HepG2 (cell line): ENCODE measurements around the gene CKLF. TPM values are rescaled to one million over a fixed set of nuclear protein-coding genes. Genes with fewer than 3 reads are reported as not detected.

ENCODE experiments used
- ATAC-seq: fragments of 200-7000 bp; cut with Tn5 transposase; 3 replicates; pipeline ENCODE4 v1.9.1; 2020; ENCODE audit warnings: mild to moderate bottlenecking, moderate library complexity
- BruUV-seq: library from RNA; stranded (reverse); fragments of 400-500 nt; replicated peaks from 2 replicates; lab custom pipeline; 2021; lab: Mats Ljungman, UMichigan
- CTCF ChIA-PET: fragments of 300-600 bp; formaldehyde crosslinking; extraction: SDS; loops from one replicate; lab custom pipeline; 2021; ENCODE audit warnings: low total read pairs, inconsistent platforms, low intra/inter-chr PET ratio; lab: Yijun Ruan, JAX
- POLR2A ChIA-PET: fragments of 350-600 bp; sonication (Branson Sonifier 250); formaldehyde crosslinking; loops from one replicate; lab custom pipeline; 2020; ENCODE audit warnings: antibody characterized with exemption, inconsistent platforms; lab: Yijun Ruan, JAX
- DNase-seq: peaks from one replicate; pipeline ENCODE4 v3.0.0-alpha.2; 2015; ENCODE audit warnings: low spot score
- FAIRE-seq: peaks from 3 replicates; lab custom pipeline; 2011; peaks lifted over from hg19 to GRCh38; lab: Jason Lieb, UNC
- H2AFZ ChIP-seq: one replicate; pipeline ENCODE4 v1.6.1; 2011; ENCODE audit warnings: low read length, inconsistent platforms
- H3K27ac ChIP-seq: fragments of 300-600 bp; 3 replicates; pipeline ENCODE4 v1.8.0; 2011; ENCODE audit warnings: mixed run types, mild to moderate bottlenecking, mixed read lengths, low read length, inconsistent platforms; ENCODE audit not compliant: insufficient read depth; ENCODE audit errors: extremely low read length
- H3K27me3 ChIP-seq, 2 experiments: fragments of 200-600 bp in 1 of 2; 2 replicates in 1 of 2; 3 replicates in 1 of 2; pipeline versions ENCODE4 v1.6.0 to v1.8.0; 2011; ENCODE audit warnings: low read length in 2 of 2, mild to moderate bottlenecking in 2 of 2, moderate library complexity in 2 of 2, inconsistent platforms in 1 of 2; ENCODE audit not compliant: insufficient read depth in 2 of 2, control insufficient read depth in 1 of 2
- H3K36me3 ChIP-seq, 2 experiments: fragments of 200-600 bp in 1 of 2; replicated peaks in 1 of 2; 2 replicates in 1 of 2; 3 replicates in 1 of 2; pipeline versions ENCODE4 v1.5.1 to v1.8.0; 2011; ENCODE audit warnings: low read length in 2 of 2, inconsistent platforms in 1 of 2; ENCODE audit not compliant: insufficient read depth in 2 of 2, control insufficient read depth in 1 of 2
- H3K4me1 ChIP-seq: 2 replicates; pipeline ENCODE4 v1.5.1; 2012; ENCODE audit warnings: low read length, inconsistent platforms; ENCODE audit not compliant: insufficient read depth
- H3K4me2 ChIP-seq: 2 replicates; pipeline ENCODE4 v1.6.0; 2011; ENCODE audit warnings: low read depth, low read length, inconsistent platforms
- H3K4me3 ChIP-seq, 3 experiments: fragments of 200-600 bp in 1 of 3; sonication (generic), shearing (Covaris generic) in 1 of 3; replicated peaks in 1 of 3; 2 replicates each; pipeline ENCODE4 v1.5.1; 2011 to 2016; ENCODE audit warnings: low read length in 3 of 3, inconsistent platforms in 2 of 3, low read depth in 2 of 3, mild to moderate bottlenecking in 2 of 3, control low read depth in 1 of 3, mixed read lengths in 1 of 3; ENCODE audit not compliant: insufficient read depth in 1 of 3
- H3K79me2 ChIP-seq: one replicate; pipeline ENCODE4 v1.6.1; 2011; ENCODE audit warnings: low read length, inconsistent platforms; ENCODE audit not compliant: insufficient read depth
- H3K9ac ChIP-seq: 2 replicates; pipeline ENCODE4 v1.6.0; 2011; ENCODE audit warnings: mild to moderate bottlenecking, low read depth, low read length, inconsistent platforms; ENCODE audit not compliant: insufficient read depth
- H3K9me3 ChIP-seq: 2 replicates; pipeline ENCODE4 v1.5.1; 2012; ENCODE audit warnings: mild to moderate bottlenecking, low read length
- H4K20me1 ChIP-seq: 2 replicates; pipeline ENCODE4 v1.6.0; 2011; ENCODE audit warnings: inconsistent platforms, mild to moderate bottlenecking, low read length, moderate library complexity; ENCODE audit not compliant: insufficient read depth
- CAMTA2 ChIP-seq: sonication (generic); formaldehyde crosslinking; IDR thresholded peaks from 2 replicates; pipeline ENCODE4 v1.4.0; 2020; ENCODE audit warnings: mild to moderate bottlenecking, missing genetic modification reagents, borderline replicate concordance
- CBFB ChIP-seq: sonication (generic); formaldehyde crosslinking; IDR thresholded peaks from 2 replicates; pipeline ENCODE4 v1.4.0; 2020; ENCODE audit warnings: missing genetic modification reagents
- KLF9 ChIP-seq: IDR thresholded peaks from 2 replicates; pipeline ENCODE4 v1.6.1; 2016; ENCODE audit warnings: low read depth
- MBD4 ChIP-seq: IDR thresholded peaks from 2 replicates; pipeline ENCODE4 v1.6.1; 2012; ENCODE audit warnings: low read length, inconsistent platforms, borderline replicate concordance
- MED13 ChIP-seq: sonication (generic); formaldehyde crosslinking; IDR thresholded peaks from 2 replicates; pipeline ENCODE4 v1.5.0; 2020; ENCODE audit warnings: missing genetic modification reagents
- PHF21A ChIP-seq: sonication (generic); formaldehyde crosslinking; IDR thresholded peaks from 2 replicates; pipeline ENCODE4 v1.5.0; 2020; ENCODE audit warnings: mild to moderate bottlenecking, missing genetic modification reagents
- PREB ChIP-seq: sonication (generic); formaldehyde crosslinking; IDR thresholded peaks from 2 replicates; pipeline ENCODE4 v1.4.0; 2020; ENCODE audit warnings: missing genetic modification reagents
- ZNF138 ChIP-seq: sonication (generic); formaldehyde crosslinking; IDR thresholded peaks from 2 replicates; pipeline ENCODE4 v1.5.0; 2020; ENCODE audit warnings: mild to moderate bottlenecking, low read depth, missing genetic modification reagents
- ZNF18 ChIP-seq: sonication (generic); formaldehyde crosslinking; IDR thresholded peaks from 2 replicates; pipeline ENCODE4 v1.8.0; 2022; ENCODE audit warnings: mild to moderate bottlenecking, missing genetic modification reagents; ENCODE audit not compliant: insufficient replicate concordance
- ZNF33A ChIP-seq: sonication (generic); formaldehyde crosslinking; IDR thresholded peaks from 2 replicates; pipeline ENCODE4 v1.5.1; 2020; ENCODE audit warnings: missing genetic modification reagents, mild to moderate bottlenecking, moderate library complexity, borderline replicate concordance
- ZNF580 ChIP-seq: IDR thresholded peaks from 2 replicates; pipeline ENCODE4 v1.6.1; 2016; ENCODE audit warnings: low read depth, borderline replicate concordance
- ZNF772 ChIP-seq: sonication (generic); formaldehyde crosslinking; IDR thresholded peaks from 2 replicates; pipeline ENCODE4 v1.5.0; 2020; ENCODE audit warnings: mild to moderate bottlenecking, missing genetic modification reagents
- ZNF782 ChIP-seq: sonication (generic); formaldehyde crosslinking; IDR thresholded peaks from 2 replicates; pipeline ENCODE4 v1.4.0; 2020; ENCODE audit warnings: missing genetic modification reagents, mild to moderate bottlenecking, borderline replicate concordance
- ZNF879 ChIP-seq: sonication (generic); formaldehyde crosslinking; IDR thresholded peaks from 2 replicates; pipeline ENCODE4 v1.8.1; 2023; ENCODE audit warnings: missing genetic modification reagents
- WGBS: methylation state at CpG from one replicate; pipeline ENCODE4 v1.1.6; 2017; ENCODE audit warnings: low lambda C conversion rate; 5-methylcytosine and 5-hydroxymethylcytosine counted together
- in situ Hi-C: cut with HindIII; loops from 2 replicates; pipeline ENCODE4 v1.10.0; 2017; ENCODE audit warnings: low pct_unique_long_range_greater_than_20kb; ENCODE audit not compliant: extremely low pct_ligation_motif_present
- intact Hi-C: fragments of 100-400 bp; cut with micrococcal nuclease; formaldehyde crosslinking; loops from one replicate; pipeline ENCODE4 v1.10.0; 2022; ENCODE audit not compliant: unreplicated experiment
- polyA plus RNA-seq, 8 experiments: library from polyadenylated mRNA; depleted of rRNA in 3 of 8; stranded (reverse) in 7 of 8; unstranded in 1 of 8; fragments of >200 nt; fragmentation: Illumina TruSeq in 4 of 8; extraction: Trizol in 4 of 8; gene quantifications; 2 replicates each; pipeline versions ENCODE4 v1.2.1 to v1.2.3, GENCODE V29; 2011 to 2016; ENCODE audit warnings: low read depth in 4 of 8, missing spikeins in 1 of 8, mixed read lengths in 1 of 8; ENCODE audit not compliant: insufficient read depth in 1 of 8
- total RNA-seq, 5 experiments: library from RNA; depleted of rRNA; stranded (reverse); fragments of >200 nt; fragmentation: Illumina TruSeq; extraction: Trizol; gene quantifications; 2 replicates each; pipeline ENCODE4 v1.2.3, GENCODE V29; 2016; ENCODE audit warnings: low read depth in 1 of 5

Gene CKLF
- total and polyA plus RNA-seq, 2 of the 13 experiments (the other 11 are each of a cell fraction or from before 2014, with no cell fraction given): 120 to 167 TPM

- H2AFZ ChIP-seq: no peak overlapping the region
- CTCF ChIA-PET: no interaction called here
Observed at GRCh38 chr16:66600477-66600876, 48.1 kb downstream of the CKLF start.

More at GRCh38 chr16:66600477-66600876, 48.1 kb downstream of the CKLF start:
- Histone ChIP-seq H4K20me1 (no peaks in the 10 kb centered on the region), H3K4me3 (no peak overlapping the region), H3K9ac (no peak overlapping the region), H3K4me1 (peaks cover 23% of the 10 kb centered on the region), H3K27ac (no peak overlapping the region), H3K79me2 (peaks cover under 1% of the 10 kb centered on the region), H3K36me3 (no peaks in the 10 kb centered on the region), H3K4me2 (no peak overlapping the region), H3K9me3 (no peaks in the 10 kb centered on the region), H3K27me3 (no peaks in the 10 kb centered on the region)
- FAIRE-seq (no peak), ATAC-seq (no peak), DNase-seq (no peak)
- POLR2A ChIA-PET: no interaction called here
- intact Hi-C loops: no loop called here
- WGBS: 86% methylated on average over 1 of the region's 1 CpG
- no TSS peak for BruUV-seq
- TF ChIP-seq KLF9 (CRISPR knock-in tag) (no peak), ZNF772 (no peak), PREB (CRISPR knock-in tag) (no peak), ZNF33A (CRISPR knock-in tag) (no peak), ZNF782 (CRISPR knock-in tag) (no peak), ZNF138 (CRISPR knock-in tag) (no peak), ZNF879 (no peak), CAMTA2 (CRISPR knock-in tag) (no peak), ZNF18 (no peak), CBFB (CRISPR knock-in tag) (no peak), MBD4 (no peak), ZNF580 (CRISPR knock-in tag) (no peak), PHF21A (no peak), MED13 (no peak)
- in situ Hi-C loops: no loop called here
